ENCODE measurements around the gene SPTLC1. TPM values are rescaled to one million over a fixed set of nuclear protein-coding genes. Genes with fewer than 3 reads are reported as not detected.

Gene SPTLC1
- total RNA-seq, 1 donor from 2014 or later = 66.5 TPM

- no peak for DNase-seq
- H3K36me3 ChIP-seq = peaks cover 68% of the 10 kb centered on the region
These were observed 67.7 kb downstream of the SPTLC1 start for GRCh38 chr9:92047500-92047899.

DNA sequence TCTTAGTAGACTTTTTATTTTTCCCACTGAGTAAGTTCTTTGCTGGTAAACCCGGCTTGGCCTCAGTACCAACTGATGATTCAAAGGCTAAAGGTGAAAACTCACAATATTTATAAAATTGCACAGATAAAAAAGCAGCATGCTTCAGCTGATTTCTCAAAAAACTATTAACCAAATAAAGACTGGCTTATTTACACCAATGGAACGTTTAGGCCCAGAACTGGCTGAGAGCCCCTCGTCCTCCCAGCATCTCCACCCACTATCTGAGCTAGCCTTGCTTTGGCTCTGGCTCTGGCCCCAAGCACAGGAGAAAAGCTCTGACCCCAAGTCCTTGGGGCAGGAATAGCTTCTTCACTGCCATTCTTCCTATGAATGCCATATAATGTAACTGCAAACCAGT, 68.5 kb downstream of the SPTLC1 start:
- no peak for TF ChIP-seq CTCF (IDR thresholded peaks at IDR 0.05)
- Histone ChIP-seq H3K27me3 (no peaks in the 10 kb centered on the region), H3K4me1 (no peaks in the 10 kb centered on the region), H3K4me3 (no peak overlapping the region), H3K27ac (no peak overlapping the region), H3K36me3 (peaks cover 71% of the 10 kb centered on the region), H3K9me3 (no peaks in the 10 kb centered on the region)
- intact Hi-C loops (cut with DNase I) = no loop called here
- ATAC-seq (no peak), DNase-seq (no peak)

More at GRCh38 chr9:92047500-92047899, 67.7 kb downstream of the SPTLC1 start:
- no peak for ATAC-seq
- Histone ChIP-seq H3K4me3 (no peak overlapping the region), H3K4me1 (no peaks in the 10 kb centered on the region), H3K9me3 (no peaks in the 10 kb centered on the region), H3K27ac (no peak overlapping the region), H3K27me3 (no peaks in the 10 kb centered on the region)
- intact Hi-C loops (cut with DNase I) = no loop called here
- no peak for TF ChIP-seq CTCF (IDR thresholded peaks at IDR 0.05)

DNA sequence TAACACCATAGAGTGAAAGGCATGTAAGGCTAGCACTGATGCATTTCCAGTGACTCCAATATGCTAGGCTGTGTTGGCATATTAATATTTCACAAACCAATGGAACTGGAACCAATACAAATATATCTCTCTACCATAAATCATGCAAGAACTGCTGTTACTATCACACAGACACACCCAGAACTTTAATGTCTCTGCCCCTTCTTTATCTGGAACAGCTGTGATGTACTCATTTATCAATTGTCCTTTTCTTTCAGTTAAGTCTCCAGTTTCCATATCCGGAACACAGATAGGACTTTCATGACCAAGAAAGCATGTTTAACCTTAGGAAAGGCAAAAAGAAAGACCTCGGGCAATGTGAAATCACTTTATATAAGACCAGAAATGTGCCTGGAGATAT, 70.3 kb downstream of the SPTLC1 start:
- intact Hi-C loops (cut with DNase I) = no loop called here
- H3K36me3 ChIP-seq = peaks cover 65% of the 10 kb centered on the region
- no peak for ATAC-seq

GRCh38 chr9:92043002-92043401, 72.2 kb downstream of the SPTLC1 start:
- H3K27me3 ChIP-seq = no peaks in the 10 kb centered on the region
- intact Hi-C loops (cut with DNase I) = no loop called here
- H3K9me3 ChIP-seq = no peaks in the 10 kb centered on the region
- no peaks in the 10 kb centered on the region for H3K4me1 ChIP-seq
- no peak for TF ChIP-seq CTCF (IDR thresholded peaks at IDR 0.05)
- DNase-seq (no peak), ATAC-seq (no peak)
- H3K4me3 ChIP-seq = no peak overlapping the region
- peaks cover 52% of the 10 kb centered on the region for H3K36me3 ChIP-seq
- H3K27ac ChIP-seq = no peak overlapping the region

More for the DNA sequence above, 70.3 kb downstream of the SPTLC1 start:
- DNase-seq = no peak
- H3K4me3 ChIP-seq = no peak overlapping the region
- no peaks in the 10 kb centered on the region for H3K9me3 ChIP-seq
- no peaks in the 10 kb centered on the region for H3K27me3 ChIP-seq
- H3K4me1 ChIP-seq = no peaks in the 10 kb centered on the region
- no peak overlapping the region for H3K27ac ChIP-seq
- TF ChIP-seq CTCF (IDR thresholded peaks at IDR 0.05) = no peak

DNA sequence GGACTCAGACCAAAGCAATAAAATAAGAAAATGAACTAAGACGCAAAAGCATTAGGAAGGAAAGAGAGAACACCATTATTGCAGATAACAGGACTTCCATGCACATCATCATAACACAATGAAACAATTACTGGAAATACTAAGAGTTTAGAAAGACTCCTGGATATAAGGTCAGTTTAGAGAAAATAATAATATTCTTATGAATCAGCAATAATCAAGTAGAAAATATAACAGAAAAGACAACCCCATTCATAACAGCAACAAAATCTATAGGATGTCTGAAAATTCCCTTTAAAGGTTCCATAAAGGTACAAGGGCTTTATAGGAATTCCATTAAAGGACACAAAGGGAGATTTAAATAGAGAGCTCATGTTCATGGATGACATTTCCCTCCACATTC, 73.0 kb downstream of the SPTLC1 start:
- Histone ChIP-seq H3K4me1 (no peaks in the 10 kb centered on the region), H3K4me3 (no peak overlapping the region), H3K36me3 (peaks cover 53% of the 10 kb centered on the region), H3K9me3 (no peaks in the 10 kb centered on the region), H3K27me3 (no peaks in the 10 kb centered on the region), H3K27ac (no peak overlapping the region)
- no peak for TF ChIP-seq CTCF (IDR thresholded peaks at IDR 0.05)
- no peak for ATAC-seq
- intact Hi-C loops (cut with DNase I) = no loop called here
- DNase-seq = no peak

GRCh38 chr9:92036756-92037155, 78.5 kb downstream of the SPTLC1 start:
- DNase-seq (no peak), ATAC-seq (no peak)
- Histone ChIP-seq H3K27me3 (no peaks in the 10 kb centered on the region), H3K36me3 (peaks cover 50% of the 10 kb centered on the region), H3K4me1 (no peaks in the 10 kb centered on the region), H3K9me3 (no peaks in the 10 kb centered on the region), H3K4me3 (no peak overlapping the region), H3K27ac (peak overlapping the region; percentile 47)
- intact Hi-C loops (cut with DNase I) = no loop called here
- TF ChIP-seq CTCF (IDR thresholded peaks at IDR 0.05) = no peak

Data from upper lobe of right lung (tissue), 1 donor.